Measurements from ENCODE around the gene PTTG1IP.

GRCh38 chr21:44900559-44901251 lies 27.2 kb upstream of the PTTG1IP start:
- TF ChIP-seq EZH2 (IDR thresholded peaks at IDR 0.05; ENCODE audit: insufficient read depth, poor library complexity, severe bottlenecking), result no peak
- TF ChIP-seq EZH2phosphoT487 (IDR thresholded peaks at IDR 0.05; ENCODE audit: insufficient read depth, low read depth), result no peak
